Measurements from ENCODE around the gene CCDC85B.

- TF ChIP-seq HHEX (CRISPR knock-in tag; IDR thresholded peaks at IDR 0.05) (no peak), YY1 (IDR thresholded peaks at IDR 0.05; ENCODE audit: insufficient read depth, insufficient replicate concordance, low read depth, low read length) (no peak), ASH2L (IDR thresholded peaks at IDR 0.05; ENCODE audit: insufficient read length, low read depth, low read length) (no peak), RBFOX2 (IDR thresholded peaks at IDR 0.05; ENCODE audit: low read depth, low read length) (peak; percentile 65), KDM5A (IDR thresholded peaks at IDR 0.05; ENCODE audit: borderline replicate concordance, low read length) (no peak), CTCF (CRISPR knock-in tag; IDR thresholded peaks at IDR 0.05) (no peak; the same call in 1 of the 2 replicates), NFE2L1 (CRISPR knock-in tag; IDR thresholded peaks at IDR 0.05; ENCODE audit: borderline replicate concordance) (no peak)
Observed at GRCh38 chr11:65873318-65874156, 16.9 kb upstream of the CCDC85B start.

All from HepG2 (cell line).